ENCODE data around the gene MTHFD2L.

MTHFD2L gene

GRCh38 chr4:74133786-74134499, 24.0 kb upstream of the MTHFD2L start:
- peak; percentile 60 for DNase-seq

GRCh38 chr4:74134500-74134852, 23.4 kb upstream of the MTHFD2L start:
- no peak for DNase-seq

GRCh38 chr4:74146581-74147129, 11.3 kb upstream of the MTHFD2L start:
- no peak for DNase-seq

- DNase-seq: no peak
These were observed 9.7 kb upstream of the MTHFD2L start for GRCh38 chr4:74148205-74148604.

GRCh38 chr4:74152836-74153235, 5.1 kb upstream of the MTHFD2L start:
- DNase-seq: no peak

- DNase-seq: no peak
These were observed 1.4 kb upstream of the MTHFD2L start for GRCh38 chr4:74156521-74156920.

- no peak for DNase-seq
These were observed 764 bp upstream of the MTHFD2L start for GRCh38 chr4:74157154-74157553.

GRCh38 chr4:74158466-74159142, 686 bp downstream of the MTHFD2L start:
- DNase-seq: no peak

- no peak for DNase-seq
These were observed 1.3 kb downstream of the MTHFD2L start for GRCh38 chr4:74159143-74159709.

GRCh38 chr4:74161666-74162450, 3.9 kb downstream of the MTHFD2L start:
- no peak for DNase-seq

- DNase-seq: no peak
These were observed 8.2 kb downstream of the MTHFD2L start for GRCh38 chr4:74166135-74166534.

GRCh38 chr4:74166818-74167217, 8.9 kb downstream of the MTHFD2L start:
- DNase-seq: no peak

GRCh38 chr4:74167585-74167984, 9.7 kb downstream of the MTHFD2L start:
- DNase-seq: no peak

GRCh38 chr4:74168841-74169240, 10.9 kb downstream of the MTHFD2L start:
- no peak for DNase-seq

- no peak for DNase-seq
These were observed 15.4 kb downstream of the MTHFD2L start for GRCh38 chr4:74173321-74173720.

- DNase-seq: no peak
These were observed 16.5 kb downstream of the MTHFD2L start for GRCh38 chr4:74174421-74174820.

- no peak for DNase-seq
These were observed 17.0 kb downstream of the MTHFD2L start for GRCh38 chr4:74174941-74175340.

- DNase-seq: no peak
These were observed 17.5 kb downstream of the MTHFD2L start for GRCh38 chr4:74175379-74175778.

- DNase-seq: no peak
These were observed 20.9 kb downstream of the MTHFD2L start for GRCh38 chr4:74178798-74179197.

GRCh38 chr4:74181219-74181618, 23.3 kb downstream of the MTHFD2L start:
- no peak for DNase-seq

GRCh38 chr4:74188912-74189311, 31.0 kb downstream of the MTHFD2L start:
- DNase-seq: no peak

GRCh38 chr4:74189331-74190043, 31.6 kb downstream of the MTHFD2L start:
- no peak for DNase-seq

- no peak for DNase-seq
These were observed 32.4 kb downstream of the MTHFD2L start for GRCh38 chr4:74190332-74190731.
